HG03565 (cell line): ENCODE results near the gene PLEKHG4B.
"Not testable (repeated sequence)": the region's sequence is repeated elsewhere in the genome, so short reads cannot be mapped to it uniquely, and the experiment has no call there.

Experiments
- ATAC-seq: cut with Tn5 transposase; IDR thresholded peaks from one replicate; pipeline ENCODE4 v1.9.1; 2021; ENCODE audit warnings: mild to moderate bottlenecking, moderate library complexity; ENCODE audit not compliant: unreplicated experiment

PLEKHG4B gene, protein sequence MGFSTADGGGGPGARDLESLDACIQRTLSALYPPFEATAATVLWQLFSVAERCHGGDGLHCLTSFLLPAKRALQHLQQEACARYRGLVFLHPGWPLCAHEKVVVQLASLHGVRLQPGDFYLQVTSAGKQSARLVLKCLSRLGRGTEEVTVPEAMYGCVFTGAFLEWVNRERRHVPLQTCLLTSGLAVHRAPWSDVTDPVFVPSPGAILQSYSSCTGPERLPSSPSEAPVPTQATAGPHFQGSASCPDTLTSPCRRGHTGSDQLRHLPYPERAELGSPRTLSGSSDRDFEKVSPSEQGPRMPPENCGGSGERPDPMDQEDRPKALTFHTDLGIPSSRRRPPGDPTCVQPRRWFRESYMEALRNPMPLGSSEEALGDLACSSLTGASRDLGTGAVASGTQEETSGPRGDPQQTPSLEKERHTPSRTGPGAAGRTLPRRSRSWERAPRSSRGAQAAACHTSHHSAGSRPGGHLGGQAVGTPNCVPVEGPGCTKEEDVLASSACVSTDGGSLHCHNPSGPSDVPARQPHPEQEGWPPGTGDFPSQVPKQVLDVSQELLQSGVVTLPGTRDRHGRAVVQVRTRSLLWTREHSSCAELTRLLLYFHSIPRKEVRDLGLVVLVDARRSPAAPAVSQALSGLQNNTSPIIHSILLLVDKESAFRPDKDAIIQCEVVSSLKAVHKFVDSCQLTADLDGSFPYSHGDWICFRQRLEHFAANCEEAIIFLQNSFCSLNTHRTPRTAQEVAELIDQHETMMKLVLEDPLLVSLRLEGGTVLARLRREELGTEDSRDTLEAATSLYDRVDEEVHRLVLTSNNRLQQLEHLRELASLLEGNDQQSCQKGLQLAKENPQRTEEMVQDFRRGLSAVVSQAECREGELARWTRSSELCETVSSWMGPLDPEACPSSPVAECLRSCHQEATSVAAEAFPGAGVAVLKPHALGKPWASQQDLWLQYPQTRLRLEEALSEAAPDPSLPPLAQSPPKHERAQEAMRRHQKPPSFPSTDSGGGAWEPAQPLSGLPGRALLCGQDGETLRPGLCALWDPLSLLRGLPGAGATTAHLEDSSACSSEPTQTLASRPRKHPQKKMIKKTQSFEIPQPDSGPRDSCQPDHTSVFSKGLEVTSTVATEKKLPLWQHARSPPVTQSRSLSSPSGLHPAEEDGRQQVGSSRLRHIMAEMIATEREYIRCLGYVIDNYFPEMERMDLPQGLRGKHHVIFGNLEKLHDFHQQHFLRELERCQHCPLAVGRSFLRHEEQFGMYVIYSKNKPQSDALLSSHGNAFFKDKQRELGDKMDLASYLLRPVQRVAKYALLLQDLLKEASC (N-terminal part only)

DNA sequence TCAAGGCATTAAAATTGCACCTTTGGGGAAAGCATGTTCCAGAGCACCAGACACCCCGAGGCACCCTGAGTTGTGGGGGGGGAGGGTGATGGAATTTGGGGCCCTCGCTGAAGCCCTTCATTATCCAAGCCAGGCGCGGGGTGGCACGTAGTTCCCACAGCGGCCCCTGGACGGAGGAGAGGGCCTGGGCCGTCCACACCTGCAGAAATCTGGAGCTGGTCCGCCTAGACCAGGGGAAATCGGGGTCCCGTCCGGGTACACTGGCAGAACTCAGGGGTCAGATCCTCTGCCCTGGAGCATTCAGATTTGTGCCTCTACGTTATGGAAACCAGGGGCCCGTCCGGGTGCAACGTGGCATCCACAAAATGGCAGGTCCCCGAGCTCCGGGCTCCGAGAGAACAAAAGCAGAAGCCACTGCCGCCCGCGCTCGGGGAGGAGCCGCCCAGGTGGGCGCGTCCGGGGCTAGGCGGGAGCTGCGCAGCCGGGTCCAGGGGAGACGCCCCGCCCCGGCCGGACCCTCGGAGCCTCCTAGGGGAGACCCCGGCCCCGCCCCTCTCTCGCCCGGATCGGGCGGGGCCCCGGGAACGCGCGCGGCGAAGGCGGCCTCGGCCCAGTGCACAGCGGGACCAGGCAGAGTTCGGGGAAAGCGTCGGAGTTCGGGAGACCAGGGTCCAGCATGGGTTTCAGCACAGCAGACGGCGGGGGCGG is at the start of gene PLEKHG4B:
Gene PLEKHG4B, plus strand, starts transcription at position 613 of the 708 bp plus-strand sequence. Its CDS starts 64 bp downstream, at position 677.
- ATAC-seq: no peak

DNA sequence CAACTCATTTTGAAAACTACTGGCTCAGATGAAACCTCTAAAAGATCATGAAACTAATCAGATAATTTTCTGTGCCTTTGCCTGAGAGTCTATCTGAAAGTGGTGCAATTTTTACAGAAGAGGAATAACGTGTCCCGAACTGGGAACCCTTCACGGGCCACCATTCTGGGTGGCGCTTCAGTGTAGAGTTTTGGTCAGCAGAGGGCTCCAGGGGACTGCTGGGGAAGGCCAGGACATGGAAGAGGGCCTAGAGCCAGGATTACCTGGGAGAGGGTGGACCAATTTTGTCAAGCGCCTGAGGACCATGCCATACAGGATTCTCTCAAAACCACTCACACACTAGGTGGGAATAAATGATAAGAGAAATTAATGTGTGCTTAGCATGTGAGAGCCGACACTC is 49.7 kb upstream of the PLEKHG4B start:
- ATAC-seq: no peak

DNA sequence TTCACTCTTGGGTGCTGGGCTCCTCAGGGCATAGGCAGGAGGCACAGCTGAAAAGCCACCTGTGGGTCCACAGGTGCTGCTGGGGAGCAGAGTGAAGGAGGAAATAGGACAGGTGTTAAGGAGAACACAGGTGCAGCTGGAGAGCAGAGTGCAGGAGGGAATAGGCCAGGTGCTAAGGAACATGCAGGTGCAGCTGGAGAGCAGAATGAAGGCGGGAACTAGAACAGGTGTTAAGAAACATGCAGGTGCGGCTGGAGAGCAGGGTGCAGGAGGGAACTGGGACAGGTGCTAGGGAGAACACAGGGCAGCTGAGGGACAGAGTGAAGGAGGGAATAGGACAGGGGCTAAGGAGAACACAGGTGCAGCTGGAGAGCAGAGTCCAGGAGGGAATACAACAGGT is 43.8 kb upstream of the PLEKHG4B start:
- no peak for ATAC-seq

DNA sequence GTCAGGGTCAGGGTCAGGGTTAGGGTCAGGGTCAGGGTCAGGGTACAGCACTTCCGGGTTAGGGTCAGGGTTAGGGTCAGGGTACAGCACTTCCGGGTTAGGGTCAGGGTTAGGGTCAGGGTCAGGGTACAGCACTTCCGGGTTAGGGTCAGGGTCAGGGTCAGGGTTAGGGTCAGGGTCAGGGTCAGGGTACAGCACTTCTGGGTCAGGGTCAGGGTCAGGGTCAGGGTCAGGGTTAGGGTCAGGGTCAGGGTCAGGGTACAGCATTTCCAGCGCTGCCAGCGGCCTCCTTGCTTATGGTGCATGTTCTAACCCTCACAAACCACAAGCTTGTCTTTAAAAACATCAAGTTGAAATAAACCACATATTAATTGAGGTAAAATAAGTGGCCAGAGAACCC is 42.4 kb upstream of the PLEKHG4B start:
- ATAC-seq: not testable (repeated sequence)

DNA sequence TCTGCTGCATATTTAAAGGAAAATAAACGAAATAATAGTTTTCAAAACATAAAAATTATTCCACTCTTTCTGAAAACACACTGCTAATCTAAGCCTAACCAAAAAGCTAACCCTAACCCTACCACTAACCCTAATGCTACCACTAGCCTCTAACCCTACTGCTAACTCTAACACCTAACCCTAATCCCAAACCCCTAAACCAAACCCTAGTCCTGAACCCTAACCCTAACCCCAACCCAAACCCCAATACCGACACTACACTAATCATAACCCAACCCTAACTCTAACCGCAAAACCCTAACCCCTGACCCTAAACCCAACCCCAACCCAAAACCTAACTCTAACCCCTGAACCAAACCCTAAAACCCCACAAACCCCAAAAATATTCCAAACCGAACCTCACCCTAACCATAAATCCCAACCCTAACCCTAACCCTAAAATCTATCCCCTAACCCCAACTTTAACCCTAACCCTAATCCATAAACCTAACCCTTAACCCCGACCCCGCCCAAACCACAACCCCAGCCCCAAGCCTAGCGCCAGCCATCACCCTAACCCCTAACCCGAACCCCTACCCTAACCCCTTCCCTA is 41.9 kb upstream of the PLEKHG4B start:
- ATAC-seq: no peak

DNA sequence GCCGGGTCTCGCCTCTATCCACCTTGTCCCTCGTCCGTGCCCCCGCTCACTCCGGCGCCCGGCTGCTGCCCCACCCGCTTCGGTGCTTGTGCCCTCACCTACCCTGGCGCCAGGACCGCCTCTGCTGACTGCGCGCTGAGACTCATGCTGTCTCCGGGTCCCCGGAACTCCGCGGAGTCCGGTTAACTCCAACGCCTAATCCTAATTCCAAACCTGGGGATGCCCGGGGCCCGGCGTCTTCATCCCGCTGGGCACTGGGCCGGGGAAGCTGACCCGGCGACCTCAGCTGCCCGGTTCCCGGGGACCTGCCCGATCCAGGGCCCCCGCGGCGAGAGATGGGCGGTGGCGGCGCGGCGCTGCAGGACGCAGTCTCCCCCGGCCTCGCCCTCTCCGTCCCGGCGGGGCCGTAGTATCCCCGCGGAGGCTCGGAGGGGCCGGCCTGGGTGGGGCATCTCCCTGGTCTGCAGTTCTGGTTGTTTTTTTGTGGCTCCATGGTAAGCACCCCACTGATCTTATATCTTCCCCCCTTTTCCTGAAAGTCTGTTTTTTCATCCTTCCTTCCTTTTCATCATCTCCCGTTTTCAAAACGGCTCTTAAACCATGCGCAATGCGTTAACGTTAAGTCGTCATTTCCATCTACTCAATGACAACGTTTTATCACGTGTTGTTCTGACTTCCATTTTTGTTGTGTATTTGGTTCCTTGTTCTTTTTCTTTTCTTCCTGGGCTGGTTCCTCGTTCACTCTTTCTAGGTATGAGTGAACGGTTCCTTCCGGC is 41.1 kb upstream of the PLEKHG4B start:
- ATAC-seq: no peak

DNA sequence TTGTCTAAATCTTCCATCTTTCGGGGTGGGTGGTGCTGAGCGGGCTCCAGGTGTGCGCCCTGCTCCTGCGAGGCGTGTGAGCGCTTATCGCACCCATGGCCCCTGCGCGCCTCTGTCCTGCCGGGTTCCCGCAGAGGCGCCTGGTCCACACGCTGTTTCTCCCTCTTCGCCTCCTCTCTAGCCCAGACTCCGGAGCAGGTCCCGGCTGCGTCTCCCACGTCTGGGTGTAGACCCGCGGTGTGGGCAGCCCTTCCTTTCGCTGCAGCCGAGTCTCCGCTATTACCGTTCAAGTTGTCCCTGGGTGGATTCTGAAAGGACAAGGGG is 40.5 kb upstream of the PLEKHG4B start:
- no peak for ATAC-seq

DNA sequence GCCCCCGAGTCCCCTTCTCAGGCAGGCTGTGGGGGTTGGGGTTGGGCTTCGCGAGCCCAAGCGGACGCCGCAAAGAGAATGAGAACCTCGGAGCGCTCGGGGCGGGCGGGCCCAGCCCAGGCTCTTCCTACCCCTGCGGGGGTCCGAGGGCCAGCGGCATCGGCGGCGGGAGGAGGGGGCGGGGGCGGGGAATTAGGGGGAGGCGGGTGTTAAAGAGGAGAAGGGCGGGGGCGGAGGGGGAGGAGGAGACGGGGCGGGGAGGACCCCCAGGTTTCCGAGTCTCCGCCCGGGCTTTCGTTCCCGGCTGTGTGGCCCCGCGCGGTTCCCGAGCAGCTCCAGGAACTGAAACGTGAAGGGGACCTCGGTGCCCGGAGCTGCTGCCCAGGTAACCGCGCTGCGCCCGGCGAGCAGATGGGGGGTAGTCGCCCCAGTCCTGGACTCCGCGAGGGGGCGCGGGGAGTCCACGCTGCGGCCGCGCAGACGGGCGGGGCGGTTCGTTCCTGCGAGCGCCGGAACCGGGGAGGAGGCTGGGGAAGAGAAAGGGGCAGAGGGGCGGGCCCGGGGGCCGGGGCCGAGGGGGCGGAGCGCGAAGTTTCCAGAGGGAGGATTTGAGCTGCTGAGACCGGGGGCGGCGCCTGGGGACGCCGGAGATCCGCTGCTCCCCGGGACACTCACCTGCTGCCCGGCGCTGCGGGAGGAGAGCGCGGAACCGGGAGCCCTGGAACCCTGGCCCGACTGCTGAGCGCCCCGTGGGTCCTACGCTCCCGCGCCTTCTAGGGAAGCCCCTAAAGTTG is 38.4 kb upstream of the PLEKHG4B start:
- ATAC-seq: no peak

DNA sequence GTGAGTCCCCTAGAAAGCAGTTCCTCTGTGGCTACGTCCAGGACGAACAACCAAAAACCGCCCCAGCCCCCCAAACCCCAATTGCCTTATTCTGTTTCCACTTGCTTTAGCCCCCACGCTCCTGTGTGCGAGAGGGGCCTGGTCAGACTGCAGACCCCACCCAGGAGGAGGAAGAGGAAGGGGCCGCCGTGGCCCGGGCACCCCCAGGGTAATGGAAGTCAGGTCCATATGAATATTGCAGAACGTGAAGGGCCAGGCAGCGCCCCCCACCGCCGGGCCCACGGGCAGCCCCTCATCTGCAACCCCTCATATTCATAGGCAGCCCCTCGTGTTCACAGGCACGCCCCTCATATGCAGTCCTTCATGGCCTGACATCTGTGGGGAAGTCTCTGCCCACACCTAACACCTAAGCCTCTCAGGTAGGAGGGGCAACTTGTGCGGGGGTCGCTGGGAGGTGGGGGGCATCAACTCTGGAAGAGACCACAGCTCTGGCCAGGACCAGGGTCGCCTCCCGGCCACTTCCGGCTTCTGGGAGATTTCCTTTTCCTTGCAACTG is 37.7 kb upstream of the PLEKHG4B start:
- ATAC-seq: no peak

DNA sequence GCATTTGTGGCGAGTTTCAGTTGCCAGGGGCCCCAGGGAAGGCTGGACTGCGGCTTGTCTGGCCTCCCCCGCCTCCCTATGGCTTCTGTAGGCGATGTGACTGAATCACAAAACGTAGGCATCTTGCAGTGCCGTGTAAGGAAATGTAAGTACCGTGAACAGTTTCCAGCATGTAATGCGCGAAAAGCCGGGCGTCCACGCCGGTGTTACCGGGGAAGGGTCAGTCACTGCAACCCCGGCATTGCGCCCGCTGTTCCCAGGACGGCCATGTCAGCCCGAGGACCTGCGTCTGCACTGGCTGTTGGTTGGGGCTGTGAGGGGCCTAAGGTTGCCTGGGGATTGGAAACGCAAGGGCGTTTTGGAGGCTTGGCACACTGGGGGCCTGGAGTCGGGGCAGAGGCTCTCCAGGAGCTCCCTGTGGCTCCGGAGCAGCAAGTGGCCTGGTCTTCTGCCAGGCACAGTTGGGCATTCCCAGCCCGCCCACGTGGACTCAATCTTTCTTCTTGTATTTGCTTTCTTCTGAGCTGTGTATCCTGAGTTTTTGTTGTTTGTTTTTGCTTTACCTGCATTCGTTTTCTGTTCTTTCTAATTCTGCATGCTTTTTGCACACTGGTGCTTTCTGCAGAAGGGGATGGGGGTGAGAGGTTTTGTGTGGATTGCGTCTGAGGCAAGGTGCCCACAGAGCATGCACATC is 36.9 kb upstream of the PLEKHG4B start:
- no peak for ATAC-seq

DNA sequence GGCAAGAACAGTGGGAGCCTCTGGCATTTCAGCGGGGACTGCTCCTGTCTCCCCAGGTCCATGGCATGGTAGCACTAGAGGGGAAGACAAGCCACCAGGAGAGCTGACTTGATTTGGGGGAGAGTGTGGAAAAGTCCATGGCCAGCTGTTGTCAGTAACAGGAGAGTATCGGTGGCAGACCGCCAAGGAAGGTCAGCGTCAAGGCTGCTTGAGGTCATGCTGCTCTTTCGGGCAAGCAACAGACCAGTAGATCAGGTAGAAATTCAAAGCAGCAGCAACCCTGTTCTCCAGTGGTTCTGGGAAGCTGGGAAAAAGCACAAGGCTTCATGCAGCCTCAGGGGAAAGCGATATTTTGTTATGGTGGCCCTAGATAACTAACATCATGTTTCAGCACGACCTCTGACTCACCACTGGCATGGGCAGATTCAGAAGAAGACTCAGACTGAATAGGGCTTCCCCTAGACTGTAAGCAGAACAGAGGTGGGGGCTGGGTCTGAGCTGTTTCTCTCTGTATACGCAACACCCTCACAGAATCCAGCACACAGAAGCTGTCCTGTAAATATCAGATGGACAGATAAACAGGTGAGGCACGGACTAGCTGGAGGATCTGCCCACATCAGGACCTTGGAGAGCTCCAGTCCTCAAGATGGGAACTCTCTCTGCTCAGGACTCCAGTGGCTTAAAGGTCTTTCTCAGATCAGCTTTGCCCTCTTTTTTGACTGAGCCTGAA is 35.2 kb upstream of the PLEKHG4B start:
- no peak for ATAC-seq

DNA sequence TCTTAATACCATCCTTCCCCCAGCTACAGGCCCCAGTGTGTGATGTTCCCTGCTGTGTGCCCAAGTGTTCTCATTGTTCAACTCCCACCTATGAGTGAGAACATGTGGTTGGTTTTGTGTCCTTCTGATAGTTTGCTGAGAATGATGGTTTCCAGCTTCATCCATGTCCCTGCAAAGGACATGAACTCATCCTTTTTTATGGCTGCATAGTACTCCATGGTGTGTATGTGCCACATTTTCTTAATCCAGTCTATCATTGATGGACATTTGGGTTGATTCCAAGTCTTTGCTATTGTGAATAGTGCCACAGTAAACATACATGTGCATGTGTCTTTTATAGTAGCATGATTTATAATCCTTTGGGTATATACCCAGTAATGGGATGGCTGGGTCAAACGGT is 31.7 kb upstream of the PLEKHG4B start:
- not testable (repeated sequence) for ATAC-seq

DNA sequence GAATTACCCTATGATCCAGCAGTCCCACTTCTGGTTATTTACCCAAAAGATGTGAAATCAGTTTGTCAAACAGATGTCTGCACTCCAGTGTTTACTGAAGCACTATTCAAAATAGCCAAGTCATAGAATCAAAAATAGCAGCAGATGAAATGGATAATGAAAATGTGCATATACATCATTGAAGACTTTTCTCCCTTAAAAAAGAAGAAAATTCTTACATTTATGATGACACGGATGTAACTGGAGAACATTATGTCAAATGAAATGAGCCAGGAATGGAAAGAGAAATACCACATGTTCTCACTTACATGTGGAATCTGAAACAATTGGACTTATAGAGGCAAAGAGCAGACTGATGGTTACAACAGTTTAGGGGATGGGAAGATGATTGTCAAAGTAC is 21.5 kb upstream of the PLEKHG4B start:
- no peak for ATAC-seq

DNA sequence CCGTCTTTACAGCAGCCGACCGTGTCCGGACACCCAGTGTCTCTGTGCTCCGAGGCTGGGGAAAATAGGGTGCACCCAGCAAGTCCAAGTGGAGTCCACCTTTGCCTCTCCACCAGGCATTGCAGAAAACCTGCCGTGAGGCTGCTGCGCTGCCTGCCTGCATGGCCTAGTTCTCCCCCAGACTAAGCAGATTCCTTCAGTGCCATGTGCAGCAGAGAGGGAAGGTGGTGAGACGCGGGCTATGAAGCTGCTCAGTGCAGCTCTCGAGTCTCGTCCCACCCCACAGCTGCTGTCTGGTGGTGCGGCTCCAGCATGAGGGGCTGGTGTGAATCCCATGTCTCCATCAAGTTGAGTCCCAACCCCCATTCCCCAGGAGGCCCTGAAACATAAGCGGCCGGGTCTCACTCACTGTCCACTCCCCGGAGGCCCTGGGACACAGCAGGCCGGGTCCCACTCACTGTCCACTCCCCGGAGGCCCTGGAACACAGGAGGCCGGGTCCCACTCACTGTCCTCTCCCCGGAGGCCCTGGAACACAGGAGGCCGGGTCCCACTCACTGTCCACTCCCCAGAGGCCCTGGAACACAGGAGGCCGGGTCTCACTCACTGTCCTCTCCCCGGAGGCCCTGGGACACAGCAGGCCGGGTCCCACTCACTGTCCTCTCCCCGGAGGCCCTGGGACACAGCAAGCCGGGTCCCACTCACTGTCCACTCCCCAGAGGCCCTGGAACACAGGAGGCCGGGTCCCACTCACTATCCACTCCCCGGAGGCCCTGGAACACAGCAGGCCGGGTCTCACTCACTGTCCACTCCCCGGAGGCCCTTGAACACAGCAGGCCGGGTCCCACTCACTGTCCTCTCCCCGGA is 19.4 kb upstream of the PLEKHG4B start:
- not testable (repeated sequence) for ATAC-seq

DNA sequence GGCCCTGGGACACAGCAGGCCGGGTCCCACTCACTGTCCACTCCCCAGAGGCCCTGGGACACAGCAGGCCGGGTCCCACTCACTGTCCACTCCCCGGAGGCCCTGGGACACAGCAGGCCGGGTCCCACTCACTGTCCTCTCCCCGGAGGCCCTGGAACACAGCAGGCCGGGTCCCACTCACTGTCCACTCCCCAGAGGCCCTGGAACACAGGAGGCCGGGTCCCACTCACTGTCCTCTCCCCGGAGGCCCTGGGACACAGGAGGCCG is 18.9 kb upstream of the PLEKHG4B start:
- ATAC-seq: not testable (repeated sequence)

DNA sequence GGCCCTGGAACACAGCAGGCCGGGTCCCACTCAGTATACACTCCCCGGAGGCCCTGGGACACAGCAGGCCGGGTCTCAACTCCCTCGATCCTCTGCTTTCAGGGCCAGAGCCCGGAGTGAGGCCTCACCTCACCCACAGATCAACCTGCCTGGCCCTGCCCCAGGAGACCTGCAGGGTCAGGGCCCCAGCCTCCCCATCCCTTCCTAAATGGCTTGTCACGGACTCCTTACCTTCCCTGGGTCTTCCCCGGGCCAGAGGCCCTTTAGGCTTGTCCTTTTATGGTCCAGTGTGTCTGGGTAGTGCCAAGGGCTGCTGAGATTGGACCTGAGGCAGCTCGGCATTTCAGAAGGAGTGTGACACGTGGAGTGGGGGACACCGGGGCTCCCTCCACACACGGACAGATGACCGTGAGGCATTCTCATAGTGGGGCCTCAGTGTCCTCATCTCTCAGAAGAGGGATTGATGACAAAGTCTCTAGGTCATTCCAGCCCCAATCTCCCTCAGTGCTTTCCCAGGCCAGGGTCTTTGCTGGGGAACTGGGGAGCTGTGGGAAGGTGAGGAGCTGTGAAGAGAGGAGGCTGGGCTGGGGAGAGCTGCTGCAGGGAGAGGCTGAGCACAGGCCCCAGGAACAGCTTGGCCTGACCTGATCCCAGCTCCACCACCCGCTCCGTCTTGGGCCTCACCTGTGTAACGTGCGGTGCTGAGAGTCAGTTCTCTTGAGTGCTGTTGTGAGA is 18.0 kb upstream of the PLEKHG4B start:
- ATAC-seq: no peak
